Measurements from ENCODE around the gene GLI2. TPM values are rescaled to one million over a fixed set of nuclear protein-coding genes. Genes with fewer than 3 reads are reported as not detected.

The GLI2 gene
- total and polyA plus RNA-seq, 5 donors from 2014 or later: not detected

GRCh38 chr2:120747281-120747680 lies 11.6 kb downstream of the GLI2 start:
- no peaks in the 10 kb centered on the region for H3K36me3 Mint-ChIP-seq
- no peaks in the 10 kb centered on the region for H3K4me1 Mint-ChIP-seq
- Histone ChIP-seq H3K9me3 (ENCODE audit: control insufficient read depth in 2 of 2, low read length in 2 of 2) (no peaks in the 10 kb centered on the region), H3K27ac (ENCODE audit: insufficient read depth, low read length, poor library complexity, severe bottlenecking) (no peak overlapping the region), H3K4me3 (ENCODE audit: low read depth, low read length) (no peak overlapping the region), H3K27me3 (ENCODE audit: control insufficient read depth, insufficient read depth, low read length) (peaks cover 2% of the 10 kb centered on the region), H3K36me3 (ENCODE audit: control insufficient read depth, insufficient read depth, low read length) (no peaks in the 10 kb centered on the region), H3K4me1 (ENCODE audit: control insufficient read depth, insufficient read depth, low read length, poor library complexity, severe bottlenecking) (no peaks in the 10 kb centered on the region)
- no peak overlapping the region for H3K4me3 Mint-ChIP-seq
- H3K9me3 Mint-ChIP-seq: peaks cover 0 to 2% (median 0%) of the 10 kb centered on the region in 7 donors
- H3K27ac Mint-ChIP-seq: no peak overlapping the region
- DNase-seq (no peak), ATAC-seq (ENCODE audit: low read depth in 2 of 2) (no peak)
- H3K27me3 Mint-ChIP-seq: peaks cover 29% of the 10 kb centered on the region

GRCh38 chr2:120747706-120748105 lies 12.0 kb downstream of the GLI2 start:
- Mint-ChIP-seq H3K4me1 (no peaks in the 10 kb centered on the region), H3K27ac (no peak overlapping the region), H3K36me3 (no peaks in the 10 kb centered on the region), H3K9me3 (peaks cover 0 to 2% (median 0%) of the 10 kb centered on the region in 7 donors), H3K4me3 (no peak overlapping the region), H3K27me3 (peaks cover 25% of the 10 kb centered on the region)
- no peaks in the 10 kb centered on the region for H3K4me1 ChIP-seq (ENCODE audit: control insufficient read depth, insufficient read depth, low read length, poor library complexity, severe bottlenecking)
- no peak overlapping the region for H3K27ac ChIP-seq (ENCODE audit: insufficient read depth, low read length, poor library complexity, severe bottlenecking)
- H3K36me3 ChIP-seq (ENCODE audit: control insufficient read depth, insufficient read depth, low read length): no peaks in the 10 kb centered on the region
- H3K4me3 ChIP-seq (ENCODE audit: low read depth, low read length): no peak overlapping the region
- ATAC-seq (ENCODE audit: low read depth in 2 of 2) (no peak), DNase-seq (no peak)
- no peaks in the 10 kb centered on the region for H3K27me3 ChIP-seq (ENCODE audit: control insufficient read depth, insufficient read depth, low read length)
- H3K9me3 ChIP-seq (ENCODE audit: control insufficient read depth in 2 of 2, low read length in 2 of 2): no peaks in the 10 kb centered on the region

- Histone ChIP-seq H3K36me3 (ENCODE audit: control insufficient read depth, insufficient read depth, low read length) (no peaks in the 10 kb centered on the region), H3K4me1 (ENCODE audit: control insufficient read depth, insufficient read depth, low read length, poor library complexity, severe bottlenecking) (no peaks in the 10 kb centered on the region), H3K9me3 (ENCODE audit: control insufficient read depth in 2 of 2, low read length in 2 of 2) (no peaks in the 10 kb centered on the region), H3K4me3 (ENCODE audit: low read depth, low read length) (no peak overlapping the region), H3K27me3 (ENCODE audit: control insufficient read depth, insufficient read depth, low read length) (no peaks in the 10 kb centered on the region), H3K27ac (ENCODE audit: insufficient read depth, low read length, poor library complexity, severe bottlenecking) (no peak overlapping the region)
- Mint-ChIP-seq H3K27ac (no peak overlapping the region), H3K4me3 (no peak overlapping the region), H3K27me3 (peaks cover 19% of the 10 kb centered on the region), H3K36me3 (no peaks in the 10 kb centered on the region), H3K9me3 (peaks cover 0 to 2% (median 0%) of the 10 kb centered on the region in 7 donors), H3K4me1 (no peaks in the 10 kb centered on the region)
- DNase-seq: no peak
- ATAC-seq (ENCODE audit: low read depth in 2 of 2): no peak
These were observed 12.6 kb downstream of the GLI2 start for GRCh38 chr2:120748310-120748709.

- Histone ChIP-seq H3K36me3 (ENCODE audit: control insufficient read depth, insufficient read depth, low read length) (no peaks in the 10 kb centered on the region), H3K27me3 (ENCODE audit: control insufficient read depth, insufficient read depth, low read length) (no peaks in the 10 kb centered on the region), H3K27ac (ENCODE audit: insufficient read depth, low read length, poor library complexity, severe bottlenecking) (no peak overlapping the region), H3K4me3 (ENCODE audit: low read depth, low read length) (no peak overlapping the region), H3K4me1 (ENCODE audit: control insufficient read depth, insufficient read depth, low read length, poor library complexity, severe bottlenecking) (no peaks in the 10 kb centered on the region), H3K9me3 (ENCODE audit: control insufficient read depth in 2 of 2, low read length in 2 of 2) (no peaks in the 10 kb centered on the region)
- H3K36me3 Mint-ChIP-seq: no peaks in the 10 kb centered on the region
- H3K27ac Mint-ChIP-seq: no peak overlapping the region
- no peak overlapping the region for H3K4me3 Mint-ChIP-seq
- ATAC-seq (ENCODE audit: low read depth in 2 of 2) (no peak), DNase-seq (no peak)
- no peaks in the 10 kb centered on the region for H3K4me1 Mint-ChIP-seq
- H3K9me3 Mint-ChIP-seq: peaks cover 0 to 2% (median 0%) of the 10 kb centered on the region in 7 donors
- H3K27me3 Mint-ChIP-seq: peaks cover 18% of the 10 kb centered on the region
These were observed 13.1 kb downstream of the GLI2 start for GRCh38 chr2:120748741-120749140.

- H3K27ac Mint-ChIP-seq: no peak overlapping the region
These were observed 14.1 kb downstream of the GLI2 start for GRCh38 chr2:120749506-120750431.

GRCh38 chr2:120750488-120751210 lies 15.0 kb downstream of the GLI2 start:
- peaks cover 5% of the 10 kb centered on the region for H3K27me3 Mint-ChIP-seq
- H3K4me3 Mint-ChIP-seq: no peak overlapping the region
- Histone ChIP-seq H3K27ac (ENCODE audit: insufficient read depth, low read length, poor library complexity, severe bottlenecking) (no peak overlapping the region), H3K27me3 (ENCODE audit: control insufficient read depth, insufficient read depth, low read length) (no peaks in the 10 kb centered on the region), H3K4me1 (ENCODE audit: control insufficient read depth, insufficient read depth, low read length, poor library complexity, severe bottlenecking) (no peaks in the 10 kb centered on the region), H3K4me3 (ENCODE audit: low read depth, low read length) (no peak overlapping the region), H3K9me3 (ENCODE audit: control insufficient read depth in 2 of 2, low read length in 2 of 2) (no peaks in the 10 kb centered on the region), H3K36me3 (ENCODE audit: control insufficient read depth, insufficient read depth, low read length) (no peaks in the 10 kb centered on the region)
- H3K36me3 Mint-ChIP-seq: no peaks in the 10 kb centered on the region
- peaks cover 0 to 3% (median 0%) of the 10 kb centered on the region in 7 donors for H3K9me3 Mint-ChIP-seq
- no peak overlapping the region for H3K27ac Mint-ChIP-seq
- no peak for ATAC-seq (ENCODE audit: low read depth in 2 of 2)
- DNase-seq: no peak
- no peaks in the 10 kb centered on the region for H3K4me1 Mint-ChIP-seq

More at GRCh38 chr2:120749506-120750431, 14.1 kb downstream of the GLI2 start:
- peaks cover 8% of the 10 kb centered on the region for H3K27me3 Mint-ChIP-seq
- no peaks in the 10 kb centered on the region for H3K4me1 Mint-ChIP-seq
- no peak overlapping the region for H3K27ac ChIP-seq (ENCODE audit: insufficient read depth, low read length, poor library complexity, severe bottlenecking)
- H3K4me3 Mint-ChIP-seq: no peak overlapping the region
- no peak overlapping the region for H3K4me3 ChIP-seq (ENCODE audit: low read depth, low read length)
- ATAC-seq (ENCODE audit: low read depth in 2 of 2) (no peak), DNase-seq (no peak)
- H3K9me3 Mint-ChIP-seq: peaks cover 0 to 3% (median 0%) of the 10 kb centered on the region in 7 donors
- no peaks in the 10 kb centered on the region for H3K4me1 ChIP-seq (ENCODE audit: control insufficient read depth, insufficient read depth, low read length, poor library complexity, severe bottlenecking)
- no peaks in the 10 kb centered on the region for H3K36me3 Mint-ChIP-seq
- no peaks in the 10 kb centered on the region for H3K9me3 ChIP-seq (ENCODE audit: control insufficient read depth in 2 of 2, low read length in 2 of 2)
- H3K27me3 ChIP-seq (ENCODE audit: control insufficient read depth, insufficient read depth, low read length): no peaks in the 10 kb centered on the region
- H3K36me3 ChIP-seq (ENCODE audit: control insufficient read depth, insufficient read depth, low read length): no peaks in the 10 kb centered on the region

GRCh38 chr2:120751553-120751952 lies 15.9 kb downstream of the GLI2 start:
- Histone ChIP-seq H3K27ac (ENCODE audit: insufficient read depth, low read length, poor library complexity, severe bottlenecking) (no peak overlapping the region), H3K27me3 (ENCODE audit: control insufficient read depth, insufficient read depth, low read length) (no peaks in the 10 kb centered on the region), H3K36me3 (ENCODE audit: control insufficient read depth, insufficient read depth, low read length) (no peaks in the 10 kb centered on the region), H3K4me3 (ENCODE audit: low read depth, low read length) (no peak overlapping the region), H3K4me1 (ENCODE audit: control insufficient read depth, insufficient read depth, low read length, poor library complexity, severe bottlenecking) (no peaks in the 10 kb centered on the region), H3K9me3 (ENCODE audit: control insufficient read depth in 2 of 2, low read length in 2 of 2) (no peaks in the 10 kb centered on the region)
- Mint-ChIP-seq H3K27ac (no peak overlapping the region), H3K4me1 (no peaks in the 10 kb centered on the region), H3K9me3 (peaks cover 0 to 3% (median 0%) of the 10 kb centered on the region in 7 donors), H3K4me3 (no peak overlapping the region), H3K36me3 (no peaks in the 10 kb centered on the region), H3K27me3 (peaks cover 6% of the 10 kb centered on the region)
- no peak for DNase-seq
- no peak for ATAC-seq (ENCODE audit: low read depth in 2 of 2)
